Tibial nerve (tissue), 4 donors: ENCODE results near the gene BRPF1. TPM values are rescaled to one million over a fixed set of nuclear protein-coding genes. Genes with fewer than 3 reads are reported as not detected.

ENCODE experiments used
- DNase-seq, 2 donors: peaks; one replicate each; pipeline ENCODE4 v3.0.0-alpha.2; 2019; ENCODE audit warnings: low spot score in 2 of 2
- H3K27ac ChIP-seq, 4 donors: fragments of 200-600 bp; sonication (generic) in 3 of 4; one replicate each; pipeline ENCODE4 v1.5.1; 2017 to 2019; ENCODE audit warnings: mild to moderate bottlenecking in 1 of 4
- H3K27me3 ChIP-seq, 2 donors: fragments of 200-600 bp; sonication (generic) in 1 of 2; one replicate each; pipeline versions ENCODE4 v1.5.1 to v1.6.0; 2017 to 2019
- H3K36me3 ChIP-seq, 3 donors: fragments of 200-600 bp; sonication (generic); one replicate each; pipeline ENCODE4 v1.5.1; 2018 to 2019
- H3K4me1 ChIP-seq, 4 donors: fragments of 200-600 bp; sonication (generic) in 3 of 4; one replicate each; pipeline ENCODE4 v1.5.1; 2017 to 2019
- H3K4me3 ChIP-seq, 4 donors: fragments of 200-600 bp; sonication (generic) in 3 of 4; one replicate each; pipeline ENCODE4 v1.5.1; 2017 to 2019; ENCODE audit warnings: mild to moderate bottlenecking in 1 of 4, moderate library complexity in 1 of 4
- H3K9me3 ChIP-seq, 4 donors: fragments of 200-600 bp; sonication (generic) in 3 of 4; one replicate each; pipeline ENCODE4 v1.5.1; 2017 to 2019
- CTCF ChIP-seq, 5 experiments: fragments of 200-600 bp in 3 of 5; fragments of 450-650 bp in 2 of 5; sonication (generic) in 3 of 5; IDR thresholded peaks; one replicate each; pipeline ENCODE4 v1.5.1; 2016 to 2019; ENCODE audit warnings: antibody characterized with exemption in 5 of 5, mild to moderate bottlenecking in 3 of 5, moderate library complexity in 2 of 5
- EP300 ChIP-seq, 2 donors: sonication (generic); formaldehyde crosslinking; IDR thresholded peaks; one replicate each; pipeline ENCODE4 v1.6.1; 2017; ENCODE audit warnings: antibody characterized with exemption in 2 of 2, mild to moderate bottlenecking in 1 of 2
- POLR2A ChIP-seq, 2 donors: fragments of 450-650 bp; IDR thresholded peaks; one replicate each; pipeline ENCODE4 v1.6.1; 2017; ENCODE audit warnings: antibody characterized with exemption in 2 of 2, mild to moderate bottlenecking in 2 of 2, moderate library complexity in 2 of 2
- WGBS, 2 donors: methylation state at CpG; one replicate each; pipeline ENCODE4 v1.1.5; 2018; 5-methylcytosine and 5-hydroxymethylcytosine counted together
- total RNA-seq, 4 donors: library from RNA; depleted of rRNA; stranded (reverse); fragments of >200 nt; gene quantifications; one replicate each; pipeline ENCODE4 v1.1.0, GENCODE V29; 2016

Gene BRPF1
- total RNA-seq, 4 donors from 2014 or later = 18.0 to 21.0 (median 20.6) TPM

- Histone ChIP-seq H3K36me3 (no peaks in the 10 kb centered on the region), H3K4me3 (no peak overlapping the region), H3K27me3 (no peaks in the 10 kb centered on the region), H3K9me3 (no peaks in the 10 kb centered on the region), H3K27ac (no peak overlapping the region), H3K4me1 (peaks cover 0 to 3% (median 1%) of the 10 kb centered on the region in 4 donors)
- DNase-seq = no peak
- WGBS, 2 donors = 40 to 53% methylated on average over 7 of the region's 7 CpGs
- TF ChIP-seq EP300 (IDR thresholded peaks at IDR 0.05) = no peak
- no peak for TF ChIP-seq CTCF (IDR thresholded peaks at IDR 0.05)
- TF ChIP-seq POLR2A (IDR thresholded peaks at IDR 0.05) = no peak
These were observed 10.4 kb upstream of the BRPF1 start for GRCh38 chr3:9721015-9721699.

GRCh38 chr3:9721700-9722060 is 9.9 kb upstream of the BRPF1 start:
- 79 to 80% methylated on average over 2 of the region's 2 CpGs for WGBS, 2 donors
- H3K4me3 ChIP-seq = no peak overlapping the region
- no peaks in the 10 kb centered on the region for H3K9me3 ChIP-seq
- DNase-seq = no peak
- H3K27me3 ChIP-seq = no peaks in the 10 kb centered on the region
- H3K27ac ChIP-seq = no peak overlapping the region
- H3K4me1 ChIP-seq = no peaks in the 10 kb centered on the region
- no peaks in the 10 kb centered on the region for H3K36me3 ChIP-seq
- no peak for TF ChIP-seq EP300 (IDR thresholded peaks at IDR 0.05)
- no peak for TF ChIP-seq POLR2A (IDR thresholded peaks at IDR 0.05)
- no peak for TF ChIP-seq CTCF (IDR thresholded peaks at IDR 0.05)

- Histone ChIP-seq H3K27ac (no peak overlapping the region), H3K9me3 (no peaks in the 10 kb centered on the region), H3K36me3 (no peaks in the 10 kb centered on the region), H3K27me3 (no peaks in the 10 kb centered on the region), H3K4me1 (peaks cover 0 to 10% (median 4%) of the 10 kb centered on the region in 4 donors), H3K4me3 (no peak overlapping the region)
- WGBS, 2 donors = 83 to 92% methylated on average over 4 of the region's 4 CpGs
- no peak for TF ChIP-seq CTCF (IDR thresholded peaks at IDR 0.05)
- no peak for TF ChIP-seq POLR2A (IDR thresholded peaks at IDR 0.05)
- TF ChIP-seq EP300 (IDR thresholded peaks at IDR 0.05) = no peak
- no peak for DNase-seq
These were observed 5.6 kb upstream of the BRPF1 start for GRCh38 chr3:9725775-9726515.

GRCh38 chr3:9727041-9727595 is 4.4 kb upstream of the BRPF1 start:
- H3K27ac ChIP-seq = no peak overlapping the region

More at GRCh38 chr3:9727041-9727595, 4.4 kb upstream of the BRPF1 start:
- Histone ChIP-seq H3K4me3 (no peak overlapping the region), H3K36me3 (no peaks in the 10 kb centered on the region), H3K4me1 (peaks cover 0 to 11% (median 4%) of the 10 kb centered on the region in 4 donors), H3K27me3 (no peaks in the 10 kb centered on the region), H3K9me3 (no peaks in the 10 kb centered on the region)
- TF ChIP-seq POLR2A (IDR thresholded peaks at IDR 0.05) (no peak), CTCF (IDR thresholded peaks at IDR 0.05) (peak in 1 of 5 experiments; percentile 18)
- no peak for DNase-seq
- WGBS, 2 donors = 10 to 12% methylated on average over 11 of the region's 11 CpGs
